Endothelial cell (in vitro differentiated cells): ENCODE data around the gene COMMD6. TPM values are rescaled to one million over a fixed set of nuclear protein-coding genes. Genes with fewer than 3 reads are reported as not detected.

Source experiments
- DNase-seq: peaks from one replicate; pipeline ENCODE4 v3.0.0; 2021; ENCODE audit warnings: low spot score
- H3K27ac Mint-ChIP-seq: one replicate; pipeline ENCODE4 v1.8.0; 2021; ENCODE audit warnings: mixed read lengths, inconsistent platforms; ENCODE audit not compliant: unreplicated experiment
- H3K27me3 Mint-ChIP-seq: one replicate; pipeline ENCODE4 v1.8.0; 2021; ENCODE audit warnings: mild to moderate bottlenecking, moderate library complexity, mixed read lengths, inconsistent platforms; ENCODE audit not compliant: unreplicated experiment
- H3K36me3 Mint-ChIP-seq: one replicate; pipeline ENCODE4 v1.8.0; 2021; ENCODE audit warnings: mild to moderate bottlenecking, low read depth, mixed read lengths, inconsistent platforms; ENCODE audit not compliant: unreplicated experiment
- H3K4me1 Mint-ChIP-seq: one replicate; pipeline ENCODE4 v1.8.0; 2021; ENCODE audit warnings: mild to moderate bottlenecking, mixed read lengths, inconsistent platforms; ENCODE audit not compliant: unreplicated experiment
- H3K4me3 Mint-ChIP-seq: one replicate; pipeline ENCODE4 v1.8.0; 2021; ENCODE audit warnings: mild to moderate bottlenecking, mixed read lengths, inconsistent platforms; ENCODE audit not compliant: unreplicated experiment
- H3K9me3 Mint-ChIP-seq: one replicate; pipeline ENCODE4 v1.8.0; 2021; ENCODE audit warnings: mixed read lengths, inconsistent platforms; ENCODE audit not compliant: unreplicated experiment
- CTCF ChIP-seq: fragments of 200-600 bp; sonication (generic); IDR thresholded peaks from one replicate; pipeline ENCODE4 v1.5.0; 2021; ENCODE audit warnings: antibody characterized with exemption; ENCODE audit not compliant: unreplicated experiment
- total RNA-seq: library from RNA; stranded (reverse); fragmentation: NEBNext Ultra II Directional; extraction: Animal tissue kit (Norgen Biotek cat#: 25700); gene quantifications from one replicate; pipeline ENCODE4 v1.2.1, GENCODE V29; 2021; ENCODE audit not compliant: unreplicated experiment

Gene COMMD6
- total RNA-seq, 1 donor from 2014 or later = 137 TPM

GRCh38 chr13:75494491-75494890 lies 43.1 kb downstream of the COMMD6 start:
- DNase-seq = no peak
- H3K36me3 Mint-ChIP-seq = no peaks in the 10 kb centered on the region
- H3K4me1 Mint-ChIP-seq = no peaks in the 10 kb centered on the region
- H3K27ac Mint-ChIP-seq = no peak overlapping the region
- H3K4me3 Mint-ChIP-seq = no peak overlapping the region
- no peaks in the 10 kb centered on the region for H3K27me3 Mint-ChIP-seq
- H3K9me3 Mint-ChIP-seq = no peaks in the 10 kb centered on the region
- TF ChIP-seq CTCF = no peak

- H3K27me3 Mint-ChIP-seq = no peaks in the 10 kb centered on the region
- no peaks in the 10 kb centered on the region for H3K9me3 Mint-ChIP-seq
- no peak for TF ChIP-seq CTCF
- no peaks in the 10 kb centered on the region for H3K36me3 Mint-ChIP-seq
- DNase-seq = no peak
- no peak overlapping the region for H3K4me3 Mint-ChIP-seq
- no peak overlapping the region for H3K27ac Mint-ChIP-seq
- H3K4me1 Mint-ChIP-seq = no peaks in the 10 kb centered on the region
Measured at GRCh38 chr13:75493156-75493555, 44.5 kb downstream of the COMMD6 start.

- Mint-ChIP-seq H3K36me3 (no peaks in the 10 kb centered on the region), H3K27ac (no peak overlapping the region), H3K27me3 (no peaks in the 10 kb centered on the region)
Measured at GRCh38 chr13:75492389-75492788, 45.3 kb downstream of the COMMD6 start.

GRCh38 chr13:75491376-75491775 lies 46.3 kb downstream of the COMMD6 start:
- no peak for TF ChIP-seq CTCF
- Mint-ChIP-seq H3K27ac (no peak overlapping the region), H3K27me3 (no peaks in the 10 kb centered on the region), H3K36me3 (no peaks in the 10 kb centered on the region), H3K4me3 (no peak overlapping the region), H3K9me3 (no peaks in the 10 kb centered on the region), H3K4me1 (no peaks in the 10 kb centered on the region)
- DNase-seq = no peak

More at GRCh38 chr13:75492389-75492788, 45.3 kb downstream of the COMMD6 start:
- Mint-ChIP-seq H3K9me3 (no peaks in the 10 kb centered on the region), H3K4me1 (no peaks in the 10 kb centered on the region), H3K4me3 (no peak overlapping the region)
- no peak for TF ChIP-seq CTCF
- no peak for DNase-seq

GRCh38 chr13:75489502-75490263 lies 48.0 kb downstream of the COMMD6 start:
- no peak for DNase-seq
- Mint-ChIP-seq H3K4me3 (no peak overlapping the region), H3K27me3 (no peaks in the 10 kb centered on the region), H3K4me1 (peaks cover 4% of the 10 kb centered on the region), H3K9me3 (no peaks in the 10 kb centered on the region), H3K27ac (no peak overlapping the region), H3K36me3 (no peaks in the 10 kb centered on the region)
- TF ChIP-seq CTCF = no peak
